ENCODE measurements around the gene UGT1A10.

UGT1A10 gene

DNA sequence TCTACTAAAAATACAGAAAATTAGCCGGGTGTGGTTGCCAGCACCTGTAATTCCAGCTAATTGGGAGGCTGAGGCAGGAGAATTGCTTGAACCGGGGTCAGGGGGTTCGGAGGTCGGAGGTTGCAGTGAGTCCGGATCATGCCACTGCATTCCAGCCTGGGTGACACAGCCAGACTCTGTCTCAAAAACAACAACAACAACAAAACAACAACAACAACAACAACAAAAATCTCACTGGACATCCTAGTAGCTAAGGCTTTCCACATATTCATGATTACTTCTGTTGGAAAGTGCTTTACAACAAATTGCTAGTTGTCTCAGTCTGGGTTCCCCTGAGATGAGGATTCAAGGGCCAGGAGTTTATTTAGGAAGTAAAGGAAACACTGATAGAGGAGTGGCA is 137.6 kb downstream of the UGT1A10 start:
- Histone ChIP-seq H3K9me3 (ENCODE audit: control insufficient read depth, insufficient read depth, low read length) (no peaks in the 10 kb centered on the region), H3K36me3 (ENCODE audit: insufficient read depth, low read length) (no peaks in the 10 kb centered on the region; the same call in 1 of the 2 replicates), H3K4me1 (ENCODE audit: insufficient read depth, low read length) (no peaks in the 10 kb centered on the region), H3K9ac (ENCODE audit: low read depth, low read length) (no peak overlapping the region)

DNA sequence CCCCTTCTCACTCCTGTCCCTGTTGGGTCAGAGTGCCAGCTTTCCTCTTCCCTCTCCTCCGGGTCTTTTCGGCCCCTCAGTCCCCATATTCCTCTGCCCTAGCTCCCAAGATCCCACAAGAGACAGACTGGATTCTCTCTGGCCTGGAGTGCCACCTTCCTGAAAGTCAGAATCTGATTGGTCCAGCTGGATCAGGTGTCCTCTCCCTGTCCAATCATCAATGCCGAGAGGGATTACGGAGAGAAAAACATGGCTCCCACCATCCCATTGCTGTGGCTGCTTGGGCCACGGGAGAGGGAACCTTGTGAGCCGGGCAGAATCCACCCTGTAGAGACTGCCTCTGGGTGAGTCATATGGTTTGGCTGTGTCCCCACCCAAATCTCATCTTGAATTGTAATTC is 139.2 kb downstream of the UGT1A10 start:
- H3K9me3 ChIP-seq (ENCODE audit: control insufficient read depth, insufficient read depth, low read length), result peaks cover 2% of the 10 kb centered on the region; the same call in 1 of the 2 replicates
- H3K4me1 ChIP-seq (ENCODE audit: insufficient read depth, low read length), result no peaks in the 10 kb centered on the region
- no peak overlapping the region for H3K9ac ChIP-seq (ENCODE audit: low read depth, low read length)
- H3K36me3 ChIP-seq (ENCODE audit: insufficient read depth, low read length), result no peaks in the 10 kb centered on the region; the same call in 1 of the 2 replicates

DNA sequence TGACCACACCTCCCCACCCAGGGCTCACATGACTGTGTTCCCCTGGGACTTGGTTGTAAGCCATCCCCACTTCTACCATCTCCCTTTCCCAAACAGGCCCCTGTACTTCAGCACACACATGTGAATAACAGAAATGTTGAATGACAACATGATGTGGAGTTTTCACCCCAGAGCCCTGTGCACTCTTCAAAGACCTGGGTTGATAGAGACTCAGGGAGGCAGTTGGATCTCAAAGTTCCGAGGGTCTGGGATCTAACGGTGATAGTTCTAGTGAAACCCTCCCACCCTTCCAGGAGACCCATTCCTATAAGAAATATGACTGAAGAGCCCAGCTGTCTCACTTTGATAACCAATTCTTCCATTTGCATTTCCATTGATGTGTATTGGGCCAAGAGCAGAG is 141.8 kb downstream of the UGT1A10 start, which contains the start of gene MROH2A:
MROH2A (plus strand) TSS at position 301 of the 400 bp plus-strand sequence. CDS start 1,029 bp downstream, outside the sequence.
- Histone ChIP-seq H3K9ac (ENCODE audit: low read depth, low read length) (no peak within 1 kb of the TSS), H3K36me3 (ENCODE audit: insufficient read depth, low read length) (no peaks in the 10 kb centered on the region; the same call in 1 of the 2 replicates), H3K4me1 (ENCODE audit: insufficient read depth, low read length) (no peaks in the 10 kb centered on the region), H3K9me3 (ENCODE audit: control insufficient read depth, insufficient read depth, low read length) (peaks cover 2% of the 10 kb centered on the region; the same call in 1 of the 2 replicates)

DNA sequence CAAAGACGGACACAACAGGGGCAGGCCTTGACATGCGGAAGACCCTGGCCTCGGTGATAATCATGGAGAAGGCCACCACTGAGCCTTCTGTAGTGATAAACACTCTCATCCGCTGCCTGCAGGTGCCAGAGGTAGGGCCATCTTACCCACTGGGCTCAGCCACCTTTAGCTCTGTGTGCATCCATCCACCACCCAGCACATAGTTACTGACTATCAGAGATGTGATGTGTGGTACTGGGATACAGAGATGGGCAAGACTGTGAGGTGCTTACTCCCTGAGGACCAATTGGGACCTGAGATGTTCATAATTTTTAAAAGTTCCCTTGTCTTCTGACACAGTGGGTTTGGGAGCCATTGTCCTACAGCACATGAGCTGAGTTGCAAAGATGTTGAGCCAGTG is 143.5 kb downstream of the UGT1A10 start:
- no peaks in the 10 kb centered on the region; the same call in 1 of the 2 replicates for H3K36me3 ChIP-seq (ENCODE audit: insufficient read depth, low read length)
- no peak overlapping the region for H3K9ac ChIP-seq (ENCODE audit: low read depth, low read length)
- peaks cover 2% of the 10 kb centered on the region; the same call in 1 of the 2 replicates for H3K9me3 ChIP-seq (ENCODE audit: control insufficient read depth, insufficient read depth, low read length)
- H3K4me1 ChIP-seq (ENCODE audit: insufficient read depth, low read length), result no peaks in the 10 kb centered on the region

DNA sequence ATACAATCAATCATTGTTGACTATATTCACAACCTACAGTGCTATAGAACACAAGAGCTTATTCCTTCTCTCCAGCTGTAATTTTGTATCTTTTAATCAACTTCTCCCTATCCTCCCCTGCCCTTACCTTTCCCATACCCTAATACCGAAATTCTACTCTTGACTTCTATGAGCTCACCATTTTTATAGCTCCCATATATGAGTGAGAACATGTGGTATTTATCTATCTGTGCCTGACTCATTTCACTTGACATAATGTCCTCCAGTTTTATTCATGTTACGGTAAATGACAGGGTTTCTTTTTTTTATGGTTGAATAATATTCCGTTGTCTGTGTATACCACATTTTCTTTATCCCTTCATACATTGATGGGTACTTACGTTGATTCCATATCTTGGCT is 144.5 kb downstream of the UGT1A10 start:
- Histone ChIP-seq H3K9ac (ENCODE audit: low read depth, low read length) (no peak overlapping the region), H3K36me3 (ENCODE audit: insufficient read depth, low read length) (no peaks in the 10 kb centered on the region; the same call in 1 of the 2 replicates), H3K9me3 (ENCODE audit: control insufficient read depth, insufficient read depth, low read length) (peaks cover 2% of the 10 kb centered on the region; the same call in 1 of the 2 replicates)

DNA sequence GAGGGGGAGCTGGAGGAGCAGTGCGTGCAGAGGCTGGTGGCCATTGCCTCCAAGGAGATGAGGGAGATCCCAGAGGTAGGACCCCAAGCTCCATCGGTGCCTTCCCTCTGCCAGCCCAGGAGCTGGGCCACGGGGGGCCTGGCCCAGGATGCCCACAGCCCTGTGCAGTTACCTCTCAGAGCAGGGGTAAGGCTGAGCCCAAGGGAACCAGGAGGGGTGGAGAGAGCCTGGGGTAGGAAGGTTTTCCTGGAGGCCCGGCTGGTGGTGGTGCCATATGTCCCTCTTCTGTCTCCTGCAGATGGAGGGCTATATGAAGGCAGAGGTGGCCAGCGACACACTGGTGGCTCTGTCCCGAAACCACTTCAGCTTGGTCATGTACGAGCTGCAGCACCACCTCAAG is 153.3 kb downstream of the UGT1A10 start:
- Histone ChIP-seq H3K4me1 (ENCODE audit: insufficient read depth, low read length) (no peaks in the 10 kb centered on the region), H3K9me3 (ENCODE audit: control insufficient read depth, insufficient read depth, low read length) (no peaks in the 10 kb centered on the region), H3K9ac (ENCODE audit: low read depth, low read length) (no peak overlapping the region), H3K36me3 (ENCODE audit: insufficient read depth, low read length) (no peaks in the 10 kb centered on the region)

More for the DNA sequence above, 144.5 kb downstream of the UGT1A10 start:
- H3K4me1 ChIP-seq (ENCODE audit: insufficient read depth, low read length), result no peaks in the 10 kb centered on the region

DNA sequence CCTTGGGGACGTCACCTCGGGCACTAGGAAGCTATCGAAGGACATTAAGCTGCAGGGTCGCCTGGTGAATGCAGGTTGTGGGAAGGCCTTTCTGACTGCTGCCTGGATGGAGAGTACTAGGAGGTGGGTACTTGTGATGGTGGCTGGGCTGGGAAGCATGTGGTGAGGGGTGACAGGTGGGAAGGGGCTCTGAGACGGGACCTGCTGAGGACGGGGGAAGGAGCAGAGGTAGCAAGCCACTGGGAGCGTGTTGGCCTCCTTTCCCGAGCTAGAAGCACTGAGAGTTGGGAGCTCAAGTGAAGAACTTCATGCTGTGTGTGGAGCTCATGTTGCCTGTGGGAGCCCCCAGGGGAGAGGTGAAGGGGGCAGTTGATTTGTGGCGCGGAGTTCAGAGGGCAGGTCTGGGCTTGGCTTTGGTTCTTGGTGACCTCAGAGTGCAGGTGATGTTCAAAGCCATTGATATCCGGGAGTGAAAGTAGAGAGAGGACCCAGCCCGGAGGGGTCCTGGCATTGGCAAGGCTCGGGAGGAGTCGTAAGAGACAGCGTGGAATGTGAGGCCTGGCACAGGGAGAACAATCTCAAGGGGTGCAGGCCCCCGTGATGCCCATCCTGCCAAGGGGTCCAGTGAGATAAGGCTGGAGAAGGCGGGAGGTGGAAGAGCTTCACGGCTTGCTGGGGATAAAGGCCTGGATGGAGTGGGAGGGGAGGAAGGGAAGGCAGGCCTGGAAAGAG is 155.1 kb downstream of the UGT1A10 start:
- no peaks in the 10 kb centered on the region for H3K36me3 ChIP-seq (ENCODE audit: insufficient read depth, low read length)
- H3K4me1 ChIP-seq (ENCODE audit: insufficient read depth, low read length), result no peaks in the 10 kb centered on the region
- H3K9ac ChIP-seq (ENCODE audit: low read depth, low read length), result no peak overlapping the region
- H3K9me3 ChIP-seq (ENCODE audit: control insufficient read depth, insufficient read depth, low read length), result no peaks in the 10 kb centered on the region

DNA sequence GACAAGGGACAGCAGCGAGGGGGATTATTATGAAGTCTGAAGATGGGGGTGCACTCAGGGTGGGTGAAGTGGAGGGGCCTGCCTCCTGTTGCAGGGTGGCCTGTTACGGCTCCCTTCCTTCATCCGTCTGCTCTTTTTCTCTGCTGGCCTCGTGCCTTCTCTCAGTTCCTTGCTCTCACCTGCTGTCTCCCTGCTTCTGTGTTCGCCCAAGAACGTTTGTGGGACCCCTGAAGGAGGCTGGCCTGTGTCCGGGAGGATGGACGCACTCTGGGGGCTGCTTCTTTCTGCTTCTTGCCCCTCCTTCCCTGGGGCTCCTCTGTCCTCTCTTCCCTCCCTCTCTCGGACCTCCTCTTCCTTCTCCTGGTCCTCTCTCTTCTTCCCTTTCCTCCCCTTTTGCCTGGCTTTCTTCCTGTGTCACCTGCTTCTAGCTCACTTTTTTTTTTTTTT is 155.7 kb downstream of the UGT1A10 start:
- H3K4me1 ChIP-seq (ENCODE audit: insufficient read depth, low read length), result no peaks in the 10 kb centered on the region
- H3K36me3 ChIP-seq (ENCODE audit: insufficient read depth, low read length), result no peaks in the 10 kb centered on the region
- H3K9ac ChIP-seq (ENCODE audit: low read depth, low read length), result no peak overlapping the region
- H3K9me3 ChIP-seq (ENCODE audit: control insufficient read depth, insufficient read depth, low read length), result no peaks in the 10 kb centered on the region

DNA sequence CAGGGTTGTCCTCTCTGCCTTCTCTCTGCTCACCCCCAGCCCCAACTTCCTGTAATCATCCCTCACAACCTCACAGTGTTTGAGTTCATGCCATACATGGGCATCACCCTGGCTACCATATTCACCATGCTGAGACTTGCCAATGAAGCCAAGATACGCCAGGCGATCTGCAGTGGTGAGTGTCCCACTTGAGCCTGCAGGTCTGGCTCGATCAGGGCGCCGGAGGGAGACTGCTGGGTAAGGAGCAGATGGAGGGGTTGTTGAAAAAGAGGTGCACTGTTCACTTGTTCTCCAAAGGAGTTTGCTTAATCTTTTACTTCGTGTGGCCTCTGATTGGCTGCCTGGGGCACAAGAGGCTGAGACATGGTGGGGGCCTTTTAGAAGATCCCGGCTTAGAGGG is 156.5 kb downstream of the UGT1A10 start:
- Histone ChIP-seq H3K9ac (ENCODE audit: low read depth, low read length) (no peak overlapping the region), H3K9me3 (ENCODE audit: control insufficient read depth, insufficient read depth, low read length) (no peaks in the 10 kb centered on the region), H3K4me1 (ENCODE audit: insufficient read depth, low read length) (no peaks in the 10 kb centered on the region), H3K36me3 (ENCODE audit: insufficient read depth, low read length) (no peaks in the 10 kb centered on the region)

DNA sequence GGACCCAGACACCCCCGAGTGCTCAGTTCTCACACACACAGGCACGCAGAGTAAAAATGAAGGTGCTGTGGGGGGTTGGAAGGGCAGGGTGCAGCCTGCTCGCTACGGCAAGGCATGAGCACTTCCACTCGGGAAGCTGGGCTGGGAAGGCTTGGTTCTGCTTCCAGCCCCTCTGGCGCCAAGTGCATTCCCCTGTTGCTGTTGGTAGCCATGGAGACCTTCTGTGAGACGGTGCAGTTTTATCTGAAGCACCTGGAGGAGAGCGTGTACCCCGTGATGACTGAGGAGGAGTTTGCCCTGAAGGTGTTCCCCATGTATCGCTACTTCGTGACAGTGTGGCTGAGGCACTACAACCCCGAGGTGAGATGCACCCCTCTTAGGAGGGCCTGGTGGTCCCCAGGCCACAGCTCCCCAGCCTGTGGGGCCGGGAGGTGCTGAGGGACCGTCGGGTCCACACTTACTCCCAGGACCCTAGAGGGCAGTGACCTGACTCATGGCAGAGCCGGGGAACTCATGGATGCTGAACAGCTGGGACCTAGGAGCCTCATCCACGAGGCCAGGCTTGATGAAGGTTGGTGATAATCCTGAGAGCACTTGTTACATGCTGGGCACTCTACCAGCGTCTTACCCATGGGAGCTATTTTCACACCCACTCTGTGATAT is 157.3 kb downstream of the UGT1A10 start:
- Histone ChIP-seq H3K36me3 (ENCODE audit: insufficient read depth, low read length) (no peaks in the 10 kb centered on the region), H3K9me3 (ENCODE audit: control insufficient read depth, insufficient read depth, low read length) (no peaks in the 10 kb centered on the region), H3K9ac (ENCODE audit: low read depth, low read length) (no peak overlapping the region), H3K4me1 (ENCODE audit: insufficient read depth, low read length) (no peaks in the 10 kb centered on the region)

DNA sequence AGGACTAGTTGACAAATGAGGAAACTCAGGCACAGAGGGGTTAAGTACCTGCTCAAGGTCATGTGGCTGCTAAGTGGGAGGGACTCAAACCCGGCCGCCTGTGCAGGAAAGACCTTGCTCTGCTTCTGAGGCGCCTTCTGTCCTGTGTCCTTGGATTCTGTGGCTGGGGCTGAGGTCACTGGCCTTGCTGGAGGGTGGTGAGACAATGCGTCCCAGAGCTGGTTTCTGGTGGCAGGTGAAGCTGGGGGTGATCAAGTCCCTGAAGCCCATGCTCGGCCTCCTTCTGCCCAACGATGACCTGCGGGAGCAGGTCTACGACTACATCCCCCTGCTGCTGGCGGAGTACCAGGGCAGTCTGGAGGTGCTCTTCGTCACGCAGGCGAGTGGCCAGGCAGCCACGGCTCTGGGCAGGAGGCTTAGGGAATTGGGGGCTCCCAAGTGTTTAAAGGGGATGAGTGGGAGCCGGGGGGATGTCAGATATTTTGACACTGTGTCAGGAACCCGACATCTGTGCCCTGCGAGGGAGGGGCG is 157.9 kb downstream of the UGT1A10 start:
- H3K9ac ChIP-seq (ENCODE audit: low read depth, low read length), result no peak overlapping the region
- no peaks in the 10 kb centered on the region for H3K4me1 ChIP-seq (ENCODE audit: insufficient read depth, low read length)
- H3K9me3 ChIP-seq (ENCODE audit: control insufficient read depth, insufficient read depth, low read length), result no peaks in the 10 kb centered on the region
- no peaks in the 10 kb centered on the region for H3K36me3 ChIP-seq (ENCODE audit: insufficient read depth, low read length)

DNA sequence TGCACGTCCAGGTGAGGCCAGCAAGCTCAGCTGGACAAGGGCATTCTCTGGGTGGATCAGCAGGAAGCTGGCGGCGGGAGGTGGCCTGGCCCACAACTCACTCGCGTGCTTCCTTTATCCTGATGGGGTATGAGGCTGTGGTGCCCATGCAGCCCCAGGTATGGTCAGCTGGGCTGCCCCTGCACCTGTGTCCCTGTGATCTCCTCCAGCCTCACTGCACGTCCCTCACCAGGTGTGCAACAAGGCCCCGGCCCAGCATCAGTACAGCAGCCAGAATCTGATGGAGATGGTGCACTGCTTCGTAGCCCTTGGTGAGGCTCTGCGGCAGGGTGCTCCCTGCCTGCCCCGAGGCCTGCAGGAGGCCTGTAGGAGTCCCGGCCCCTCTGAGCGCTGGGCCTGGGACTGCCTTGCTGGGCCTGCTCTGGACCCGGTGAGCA is 159.5 kb downstream of the UGT1A10 start:
- H3K9ac ChIP-seq (ENCODE audit: low read depth, low read length), result no peak overlapping the region
- H3K9me3 ChIP-seq (ENCODE audit: control insufficient read depth, insufficient read depth, low read length), result no peaks in the 10 kb centered on the region
- no peaks in the 10 kb centered on the region for H3K4me1 ChIP-seq (ENCODE audit: insufficient read depth, low read length)
- H3K36me3 ChIP-seq (ENCODE audit: insufficient read depth, low read length), result no peaks in the 10 kb centered on the region

DNA sequence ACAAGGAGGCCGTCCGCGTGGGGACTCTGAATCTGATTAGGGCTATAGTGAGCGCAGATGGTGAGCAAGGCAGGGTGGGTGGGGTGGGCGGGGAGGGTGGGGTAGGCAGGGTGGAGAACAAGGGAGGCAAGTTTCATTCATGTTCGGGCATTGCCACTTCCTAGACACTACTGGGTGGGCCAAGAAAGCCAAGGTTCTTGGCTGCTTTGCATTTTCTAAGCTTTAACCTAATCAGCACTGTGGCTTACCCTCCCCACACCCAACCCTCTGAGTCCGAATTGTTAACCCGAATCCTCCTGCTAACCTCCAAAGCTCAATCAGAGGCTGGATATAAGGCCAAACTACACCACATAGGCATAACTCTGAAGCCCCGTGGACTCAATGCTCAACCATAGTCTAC is 160.0 kb downstream of the UGT1A10 start:
- no peaks in the 10 kb centered on the region for H3K36me3 ChIP-seq (ENCODE audit: insufficient read depth, low read length)
- no peaks in the 10 kb centered on the region for H3K4me1 ChIP-seq (ENCODE audit: insufficient read depth, low read length)
- no peak overlapping the region for H3K9ac ChIP-seq (ENCODE audit: low read depth, low read length)
- H3K9me3 ChIP-seq (ENCODE audit: control insufficient read depth, insufficient read depth, low read length), result no peaks in the 10 kb centered on the region

DNA sequence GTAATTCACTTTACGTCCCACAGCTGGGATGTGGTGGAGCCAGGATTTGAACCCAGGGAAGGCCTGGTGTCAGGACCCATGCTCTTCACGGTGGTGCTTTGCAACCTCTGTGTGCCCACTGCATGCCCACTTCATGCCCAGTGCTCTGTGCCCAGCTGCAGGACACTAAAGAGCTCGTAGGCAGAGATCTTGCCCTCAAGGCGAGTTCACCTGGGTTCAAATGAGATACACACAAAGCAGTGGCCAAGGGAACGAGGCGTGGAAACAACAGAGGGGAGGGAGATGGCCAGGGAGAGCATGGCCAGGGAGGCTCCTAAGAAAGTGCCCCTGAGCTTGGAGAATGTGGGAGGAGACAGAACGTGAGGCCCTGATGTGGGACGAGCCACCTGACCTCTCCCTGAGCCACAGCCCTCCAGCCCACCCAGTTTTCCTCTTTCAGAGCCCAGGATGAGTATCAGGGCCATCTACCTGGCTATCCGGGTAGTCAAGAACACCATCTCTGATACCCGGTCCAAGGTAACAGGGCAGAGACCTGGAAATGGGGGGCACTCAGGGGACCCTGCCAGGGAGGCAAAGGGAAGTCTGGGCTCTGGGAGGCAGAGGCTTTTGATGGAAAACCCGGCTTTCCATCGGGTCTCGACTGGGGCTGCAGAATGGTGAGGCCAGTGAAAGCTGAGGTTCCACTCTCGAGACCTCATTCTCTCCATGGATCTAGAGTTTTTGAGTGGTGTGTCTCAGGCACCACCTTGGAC is 162.3 kb downstream of the UGT1A10 start:
- no peaks in the 10 kb centered on the region for H3K4me1 ChIP-seq (ENCODE audit: insufficient read depth, low read length)
- no peaks in the 10 kb centered on the region for H3K9me3 ChIP-seq (ENCODE audit: control insufficient read depth, insufficient read depth, low read length)
- H3K9ac ChIP-seq (ENCODE audit: low read depth, low read length), result no peak overlapping the region
- H3K36me3 ChIP-seq (ENCODE audit: insufficient read depth, low read length), result no peaks in the 10 kb centered on the region
